MM.1S (cell line): Measurements from ENCODE around the gene LAMA3.

ENCODE experiments used
- DNase-seq: peaks from one replicate; pipeline ENCODE4 v3.0.0-alpha.2; 2015
- H2AFZ ChIP-seq: fragments of 300-600 bp; sonication (generic); 2 replicates; pipeline ENCODE4 v1.6.0; 2016; ENCODE audit warnings: antibody characterized with exemption, low read length
- H3F3A ChIP-seq: fragments of 300-600 bp; sonication (generic); 2 replicates; pipeline ENCODE4 v1.6.1; 2016; ENCODE audit warnings: mild to moderate bottlenecking, antibody characterized with exemption, low read length, moderate library complexity, mixed read lengths; ENCODE audit not compliant: insufficient read depth
- H3K27ac ChIP-seq: fragments of 300-600 bp; sonication (generic); 2 replicates; pipeline ENCODE4 v1.5.1; 2016; ENCODE audit warnings: mild to moderate bottlenecking, low read length
- H3K27me3 ChIP-seq: fragments of 300-600 bp; sonication (generic); replicated peaks from 2 replicates; pipeline ENCODE4 v1.6.0; 2016; ENCODE audit warnings: low read length; ENCODE audit not compliant: insufficient read depth
- H3K36me3 ChIP-seq: fragments of 300-600 bp; sonication (generic); replicated peaks from 2 replicates; pipeline ENCODE4 v1.6.1; 2016; ENCODE audit warnings: mild to moderate bottlenecking, low read length, mixed read lengths; ENCODE audit not compliant: insufficient read depth
- H3K4me1 ChIP-seq: fragments of 300-600 bp; sonication (generic); 2 replicates; pipeline ENCODE4 v1.6.1; 2016; ENCODE audit warnings: low read length, mixed read lengths
- H3K4me2 ChIP-seq: fragments of 300-600 bp; sonication (generic); 2 replicates; pipeline ENCODE4 v1.6.0; 2016; ENCODE audit warnings: low read depth, low read length
- H3K4me3 ChIP-seq: fragments of 300-600 bp; sonication (generic); 2 replicates; pipeline ENCODE4 v1.5.1; 2016; ENCODE audit warnings: low read length, mixed read lengths
- H3K79me2 ChIP-seq: fragments of 300-600 bp; sonication (generic); 2 replicates; pipeline ENCODE4 v1.6.1; 2016; ENCODE audit warnings: mixed run types, low read length, mixed read lengths
- H3K9ac ChIP-seq: fragments of 300-600 bp; sonication (generic); 2 replicates; pipeline ENCODE4 v1.6.1; 2016; ENCODE audit warnings: low read length, mixed read lengths
- H3K9me2 ChIP-seq: fragments of 300-600 bp; sonication (generic); replicated peaks from 2 replicates; pipeline ENCODE4 v1.6.1; 2016; ENCODE audit warnings: mild to moderate bottlenecking, low read length, mixed read lengths; ENCODE audit not compliant: insufficient read depth
- H3K9me3 ChIP-seq: fragments of 300-600 bp; sonication (generic); replicated peaks from 2 replicates; pipeline ENCODE4 v1.6.1; 2016; ENCODE audit warnings: mild to moderate bottlenecking, low read length, mixed read lengths; ENCODE audit not compliant: insufficient read depth
- H4K20me1 ChIP-seq: fragments of 300-600 bp; sonication (generic); 2 replicates; pipeline ENCODE4 v1.6.1; 2016; ENCODE audit warnings: mild to moderate bottlenecking, low read length, moderate library complexity, mixed read lengths; ENCODE audit not compliant: insufficient read depth
- CTCF ChIP-seq: fragments of 300-600 bp; sonication (generic); IDR thresholded peaks from 2 replicates; pipeline ENCODE4 v1.5.1; 2016; ENCODE audit warnings: antibody characterized with exemption, low read length, mixed read lengths
- EZH2 ChIP-seq: fragments of 300-600 bp; sonication (generic); optimal IDR thresholded peaks from 2 replicates; pipeline ENCODE3; 2017; ENCODE audit warnings: low read depth, mild to moderate bottlenecking, antibody characterized with exemption, low read length, mixed read lengths
- EZH2phosphoT487 ChIP-seq: fragments of 300-600 bp; sonication (generic); IDR thresholded peaks from 2 replicates; pipeline ENCODE4 v1.6.1; 2018; ENCODE audit warnings: antibody characterized with exemption, low read length

The LAMA3 gene

DNA sequence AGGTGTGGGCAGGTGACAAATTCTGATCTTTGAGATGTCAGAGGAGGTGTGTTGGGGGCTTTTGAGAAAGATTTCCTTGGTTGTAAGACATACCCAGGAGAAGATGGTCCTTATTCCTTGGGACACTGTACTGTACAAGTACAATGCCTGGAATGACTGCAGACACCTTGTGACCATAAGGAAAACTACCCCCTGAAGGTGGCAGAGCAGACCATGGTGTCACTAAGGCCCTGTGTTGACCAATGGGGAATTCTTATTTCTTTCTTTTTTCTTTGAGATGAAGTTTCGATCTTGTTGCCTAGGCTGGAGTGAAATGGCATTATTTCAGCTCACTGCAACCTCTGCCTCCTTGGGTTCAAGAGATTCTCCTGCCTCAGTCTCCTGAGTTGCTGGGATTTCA lies 22.1 kb upstream of the LAMA3 start:
- H3K36me3 ChIP-seq = no peaks in the 10 kb centered on the region
- H3K79me2 ChIP-seq = no peaks in the 10 kb centered on the region
- H3K27me3 ChIP-seq = no peaks in the 10 kb centered on the region
- TF ChIP-seq EZH2 = no peak
- no peak for TF ChIP-seq EZH2phosphoT487
- no peak for TF ChIP-seq CTCF
- no peak overlapping the region for H3K27ac ChIP-seq
- H3K9me2 ChIP-seq = no peaks in the 10 kb centered on the region
- DNase-seq = no peak
- no peak overlapping the region for H3K4me2 ChIP-seq
- no peaks in the 10 kb centered on the region for H4K20me1 ChIP-seq
- no peaks in the 10 kb centered on the region for H3K9me3 ChIP-seq
- no peaks in the 10 kb centered on the region for H3F3A ChIP-seq
- H3K4me1 ChIP-seq = 0 out of 2 replicates have a peak, but pooled peaks cover 3% of the 10 kb centered on the region
- H3K9ac ChIP-seq = no peak overlapping the region
- H3K4me3 ChIP-seq = no peak overlapping the region
- H2AFZ ChIP-seq = no peak overlapping the region

DNA sequence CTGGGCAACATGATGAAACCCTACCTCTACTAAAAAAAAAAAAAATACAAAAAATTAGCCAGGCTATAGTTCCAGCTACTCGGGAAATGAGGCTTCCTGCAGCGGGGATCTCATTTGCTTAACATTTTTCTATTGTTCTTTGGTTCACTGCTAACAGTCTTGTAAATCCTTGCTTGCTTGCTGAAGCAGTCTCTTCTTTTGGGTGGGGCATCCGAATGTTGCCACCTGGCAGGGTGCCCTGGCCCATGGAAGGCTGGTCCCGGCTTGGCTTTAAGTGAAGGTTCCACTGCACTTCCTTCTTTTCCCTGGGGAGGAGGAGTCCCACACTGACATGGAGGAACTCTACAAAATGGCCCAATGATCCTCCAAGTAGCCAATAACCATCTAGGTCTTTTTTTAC lies 20.5 kb upstream of the LAMA3 start:
- no peaks in the 10 kb centered on the region for H3K79me2 ChIP-seq
- no peak for DNase-seq
- H3K4me3 ChIP-seq = no peak overlapping the region
- H3K4me1 ChIP-seq = no peaks in the 10 kb centered on the region
- H3K9me2 ChIP-seq = no peaks in the 10 kb centered on the region
- no peak overlapping the region for H3K27ac ChIP-seq
- no peak for TF ChIP-seq EZH2
- TF ChIP-seq CTCF = no peak
- TF ChIP-seq EZH2phosphoT487 = no peak
- no peaks in the 10 kb centered on the region for H4K20me1 ChIP-seq
- H3K27me3 ChIP-seq = no peaks in the 10 kb centered on the region
- no peak overlapping the region for H2AFZ ChIP-seq
- no peak overlapping the region for H3K4me2 ChIP-seq
- no peak overlapping the region for H3K9ac ChIP-seq
- no peaks in the 10 kb centered on the region for H3K9me3 ChIP-seq
- no peaks in the 10 kb centered on the region for H3K36me3 ChIP-seq
- H3F3A ChIP-seq = no peaks in the 10 kb centered on the region

- H3K9me2 ChIP-seq = no peaks in the 10 kb centered on the region
- no peak overlapping the region for H3K4me2 ChIP-seq
- no peak overlapping the region for H3K4me3 ChIP-seq
- H3K9me3 ChIP-seq = no peaks in the 10 kb centered on the region
- H3K27me3 ChIP-seq = no peaks in the 10 kb centered on the region
- H3K27ac ChIP-seq = no peak overlapping the region
- no peak for DNase-seq
- H3K79me2 ChIP-seq = no peaks in the 10 kb centered on the region
- no peak overlapping the region for H3K9ac ChIP-seq
- no peaks in the 10 kb centered on the region for H3K36me3 ChIP-seq
- no peaks in the 10 kb centered on the region for H3K4me1 ChIP-seq
- no peak overlapping the region for H2AFZ ChIP-seq
- H4K20me1 ChIP-seq = no peaks in the 10 kb centered on the region
- no peaks in the 10 kb centered on the region for H3F3A ChIP-seq
- TF ChIP-seq EZH2 (no peak), EZH2phosphoT487 (no peak), CTCF (no peak)
Observed at GRCh38 chr18:23669202-23669766, 20.0 kb upstream of the LAMA3 start.
